ENCODE measurements around the gene NCMAP.
A peak's percentile ranks its signal among the peaks of the same experiment; 100 is the strongest.

The NCMAP gene

GRCh38 chr1:24586119-24586518, 30.2 kb downstream of the NCMAP start:
- no peak for TF ChIP-seq CTCF (IDR thresholded peaks at IDR 0.05)
- Histone ChIP-seq H3K9me3 (ENCODE audit: control insufficient read depth, low read length) (no peaks in the 10 kb centered on the region), H2AFZ (no peak overlapping the region), H3K4me2 (ENCODE audit: low read length) (no peak overlapping the region), H3K4me3 (ENCODE audit: low read depth, low read length) (no peak overlapping the region), H3K4me1 (no peaks in the 10 kb centered on the region), H3K9ac (no peak overlapping the region), H3K79me2 (no peaks in the 10 kb centered on the region), H3K27ac (no peak overlapping the region), H3K27me3 (ENCODE audit: control insufficient read depth, insufficient read depth, low read length) (no peaks in the 10 kb centered on the region), H3K36me3 (ENCODE audit: control insufficient read depth, insufficient read depth, low read length) (no peaks in the 10 kb centered on the region)

- Histone ChIP-seq H3K9ac (no peak overlapping the region), H3K4me1 (no peaks in the 10 kb centered on the region), H3K79me2 (no peaks in the 10 kb centered on the region), H3K36me3 (ENCODE audit: control insufficient read depth, insufficient read depth, low read length) (no peaks in the 10 kb centered on the region), H3K27ac (no peak overlapping the region), H3K4me3 (ENCODE audit: low read depth, low read length) (no peak overlapping the region), H3K27me3 (ENCODE audit: control insufficient read depth, insufficient read depth, low read length) (no peaks in the 10 kb centered on the region), H3K4me2 (ENCODE audit: low read length) (peak overlapping the region; percentile 35), H3K9me3 (ENCODE audit: control insufficient read depth, low read length) (no peaks in the 10 kb centered on the region), H2AFZ (no peak overlapping the region)
- peak; percentile 64 for TF ChIP-seq CTCF (IDR thresholded peaks at IDR 0.05)
These were observed 31.3 kb downstream of the NCMAP start for GRCh38 chr1:24586970-24587820.

- Histone ChIP-seq H3K79me2 (no peaks in the 10 kb centered on the region), H3K36me3 (ENCODE audit: control insufficient read depth, insufficient read depth, low read length) (no peaks in the 10 kb centered on the region), H3K27me3 (ENCODE audit: control insufficient read depth, insufficient read depth, low read length) (no peaks in the 10 kb centered on the region), H3K4me3 (ENCODE audit: low read depth, low read length) (no peak overlapping the region), H3K4me2 (ENCODE audit: low read length) (no peak overlapping the region), H3K27ac (no peak overlapping the region), H2AFZ (no peak overlapping the region), H3K4me1 (no peaks in the 10 kb centered on the region), H3K9ac (no peak overlapping the region), H3K9me3 (ENCODE audit: control insufficient read depth, low read length) (no peaks in the 10 kb centered on the region)
- no peak for TF ChIP-seq CTCF (IDR thresholded peaks at IDR 0.05)
These were observed 32.7 kb downstream of the NCMAP start for GRCh38 chr1:24588573-24588972.

- no peaks in the 10 kb centered on the region for H3K4me1 ChIP-seq
- no peaks in the 10 kb centered on the region for H3K79me2 ChIP-seq
- H3K36me3 ChIP-seq (ENCODE audit: control insufficient read depth, insufficient read depth, low read length): no peaks in the 10 kb centered on the region
- no peaks in the 10 kb centered on the region for H3K9me3 ChIP-seq (ENCODE audit: control insufficient read depth, low read length)
- H3K9ac ChIP-seq: no peak overlapping the region
- no peaks in the 10 kb centered on the region for H3K27me3 ChIP-seq (ENCODE audit: control insufficient read depth, insufficient read depth, low read length)
- no peak overlapping the region for H3K4me2 ChIP-seq (ENCODE audit: low read length)
- no peak overlapping the region for H3K4me3 ChIP-seq (ENCODE audit: low read depth, low read length)
- H2AFZ ChIP-seq: no peak overlapping the region
- no peak overlapping the region for H3K27ac ChIP-seq
- no peak for TF ChIP-seq CTCF (IDR thresholded peaks at IDR 0.05)
These were observed 33.3 kb downstream of the NCMAP start for GRCh38 chr1:24589200-24589599.

- Histone ChIP-seq H3K79me2 (no peaks in the 10 kb centered on the region), H2AFZ (no peak overlapping the region), H3K27ac (no peak overlapping the region), H3K9me3 (ENCODE audit: control insufficient read depth, low read length) (no peaks in the 10 kb centered on the region), H3K27me3 (ENCODE audit: control insufficient read depth, insufficient read depth, low read length) (no peaks in the 10 kb centered on the region), H3K9ac (no peak overlapping the region), H3K36me3 (ENCODE audit: control insufficient read depth, insufficient read depth, low read length) (no peaks in the 10 kb centered on the region), H3K4me1 (no peaks in the 10 kb centered on the region), H3K4me3 (ENCODE audit: low read depth, low read length) (no peak overlapping the region), H3K4me2 (ENCODE audit: low read length) (no peak overlapping the region)
- no peak for TF ChIP-seq CTCF (IDR thresholded peaks at IDR 0.05)
These were observed 35.9 kb downstream of the NCMAP start for GRCh38 chr1:24591781-24592180.
